CD4-positive, alpha-beta T cell treated with Interleukin-21 for 1 hour (primary cell): ENCODE results near the gene CD2AP.
"Not testable (repeated sequence)": the region's sequence is repeated elsewhere in the genome, so short reads cannot be mapped to it uniquely, and the experiment has no call there.

ENCODE experiments used
- DNase-seq: peaks from one replicate; pipeline ENCODE4 v3.0.0-alpha.2; 2020

CD2AP gene

GRCh38 chr6:47574789-47575188 is 97.2 kb downstream of the CD2AP start:
- no peak for DNase-seq

- no peak for DNase-seq
Measured at GRCh38 chr6:47579040-47579439, 101.5 kb downstream of the CD2AP start.

GRCh38 chr6:47581591-47581990 is 104.0 kb downstream of the CD2AP start:
- DNase-seq: no peak

GRCh38 chr6:47587493-47587892 is 109.9 kb downstream of the CD2AP start:
- DNase-seq: no peak

GRCh38 chr6:47592131-47592840 is 114.7 kb downstream of the CD2AP start:
- DNase-seq: no peak

GRCh38 chr6:47593979-47594378 is 116.4 kb downstream of the CD2AP start:
- DNase-seq: no peak

GRCh38 chr6:47595785-47596184 is 118.2 kb downstream of the CD2AP start:
- no peak for DNase-seq

- no peak for DNase-seq
Measured at GRCh38 chr6:47598367-47598766, 120.8 kb downstream of the CD2AP start.

- DNase-seq: no peak
Measured at GRCh38 chr6:47599512-47599911, 121.9 kb downstream of the CD2AP start.

- no peak for DNase-seq
Measured at GRCh38 chr6:47603227-47603626, 125.6 kb downstream of the CD2AP start.

- DNase-seq: no peak
Measured at GRCh38 chr6:47603995-47604394, 126.4 kb downstream of the CD2AP start.

- no peak for DNase-seq
Measured at GRCh38 chr6:47621838-47622449, 144.4 kb downstream of the CD2AP start.

- DNase-seq: no peak
Measured at GRCh38 chr6:47626782-47627181, 149.2 kb downstream of the CD2AP start.

GRCh38 chr6:47628448-47629272 is 151.1 kb downstream of the CD2AP start:
- no peak for DNase-seq

- no peak for DNase-seq
Measured at GRCh38 chr6:47629954-47630353, 152.4 kb downstream of the CD2AP start.

GRCh38 chr6:47630587-47630986 is 153.0 kb downstream of the CD2AP start:
- no peak for DNase-seq

- peak; percentile 43 for DNase-seq
Measured at GRCh38 chr6:47631269-47631772, 153.7 kb downstream of the CD2AP start.

GRCh38 chr6:47631797-47632196 is 154.2 kb downstream of the CD2AP start:
- DNase-seq: peak; percentile 6

- no peak for DNase-seq
Measured at GRCh38 chr6:47633141-47633540, 155.6 kb downstream of the CD2AP start.

- DNase-seq: no peak
Measured at GRCh38 chr6:47634210-47635047, 156.8 kb downstream of the CD2AP start.

- no peak for DNase-seq
Measured at GRCh38 chr6:47646689-47647088, 169.1 kb downstream of the CD2AP start.

- DNase-seq: no peak
Measured at GRCh38 chr6:47647188-47647587, 169.6 kb downstream of the CD2AP start.

- DNase-seq: not testable (repeated sequence)
Measured at GRCh38 chr6:47647626-47648025, 170.0 kb downstream of the CD2AP start.
